Erythroblast (primary cell): ENCODE measurements around the gene FRYL.

Experiments
- GATA1 ChIP-seq: IDR thresholded peaks from 2 replicates; pipeline ENCODE4 v1.6.1; 2011; ENCODE audit warnings: low read depth, mild to moderate bottlenecking, control low read depth, low read length, moderate library complexity
- POLR2A ChIP-seq: IDR thresholded peaks from 2 replicates; pipeline ENCODE4 v1.6.1; 2011; ENCODE audit warnings: mild to moderate bottlenecking, low read length

DNA sequence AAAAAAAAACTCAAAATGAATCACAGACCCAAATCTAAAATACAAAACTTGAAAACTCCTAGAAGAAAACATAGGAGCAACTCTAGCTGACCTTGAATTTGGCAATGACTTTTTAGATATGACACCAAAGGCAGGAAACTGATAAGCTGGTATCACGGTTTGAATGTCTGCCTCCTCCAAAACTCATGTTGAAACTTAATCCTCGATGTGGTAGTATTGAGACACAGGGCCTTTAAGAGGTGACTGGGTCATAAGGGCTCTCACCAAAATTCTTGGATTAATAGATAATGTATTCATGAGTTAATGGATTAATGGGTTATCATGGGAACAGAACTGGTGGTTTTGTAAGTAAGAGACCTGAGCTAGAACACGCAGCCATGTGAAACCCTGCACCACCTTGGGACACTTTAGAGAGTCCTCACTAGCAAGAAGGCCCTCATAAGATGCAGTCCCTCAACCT is 40.5 kb downstream of the FRYL start:
- TF ChIP-seq POLR2A (no peak), GATA1 (no peak)
